GM23248 (cell line): Measurements from ENCODE around the gene SAMD1. TPM values are rescaled to one million over a fixed set of nuclear protein-coding genes. Genes with fewer than 3 reads are reported as not detected.

ENCODE experiments used
- DNase-seq: peaks from one replicate; pipeline ENCODE4 v3.0.0-alpha.2; 2015
- H2AFZ ChIP-seq: fragments of 200-600 bp; sonication (generic); 2 replicates; pipeline ENCODE4 v1.6.1; 2016; ENCODE audit warnings: antibody characterized with exemption
- H3F3A ChIP-seq: fragments of 200-600 bp; sonication (generic); 2 replicates; pipeline ENCODE4 v1.6.1; 2016; ENCODE audit warnings: mild to moderate bottlenecking, antibody characterized with exemption, mixed run types; ENCODE audit not compliant: insufficient read depth
- H3K27ac ChIP-seq: fragments of 200-600 bp; sonication (generic); 2 replicates; pipeline ENCODE4 v1.5.1; 2016; ENCODE audit warnings: mild to moderate bottlenecking
- H3K27me3 ChIP-seq: fragments of 200-600 bp; sonication (generic); replicated peaks from 2 replicates; pipeline ENCODE4 v1.6.1; 2016; ENCODE audit warnings: mild to moderate bottlenecking; ENCODE audit not compliant: insufficient read depth
- H3K36me3 ChIP-seq: fragments of 200-600 bp; sonication (generic); 2 replicates; pipeline ENCODE4 v1.6.1; 2016; ENCODE audit warnings: low read depth, mild to moderate bottlenecking
- H3K4me1 ChIP-seq: fragments of 200-600 bp; sonication (generic); 2 replicates; pipeline ENCODE4 v1.6.1; 2016; ENCODE audit warnings: mild to moderate bottlenecking; ENCODE audit not compliant: insufficient read depth
- H3K4me2 ChIP-seq: fragments of 200-600 bp; sonication (generic); one replicate; pipeline ENCODE4 v1.6.1; 2016; ENCODE audit warnings: mild to moderate bottlenecking; ENCODE audit not compliant: unreplicated experiment
- H3K4me3 ChIP-seq: fragments of 200-600 bp; sonication (generic); 2 replicates; pipeline ENCODE4 v1.5.1; 2016; ENCODE audit warnings: mild to moderate bottlenecking
- H3K79me2 ChIP-seq: fragments of 200-600 bp; sonication (generic); 2 replicates; pipeline ENCODE4 v1.6.1; 2016; ENCODE audit warnings: mild to moderate bottlenecking; ENCODE audit not compliant: insufficient read depth
- H3K9ac ChIP-seq: fragments of 200-600 bp; sonication (generic); 2 replicates; pipeline ENCODE4 v1.6.1; 2016; ENCODE audit warnings: mild to moderate bottlenecking
- H3K9me2 ChIP-seq: fragments of 200-600 bp; sonication (generic); 2 replicates; pipeline ENCODE4 v1.6.1; 2016; ENCODE audit warnings: mixed run types, mild to moderate bottlenecking, moderate library complexity; ENCODE audit not compliant: insufficient read depth
- H3K9me3 ChIP-seq: fragments of 200-600 bp; sonication (generic); one replicate; pipeline ENCODE4 v1.6.1; 2017; ENCODE audit warnings: low read depth
- H4K20me1 ChIP-seq: fragments of 200-600 bp; sonication (generic); 2 replicates; pipeline ENCODE4 v1.6.0; 2016; ENCODE audit not compliant: insufficient read depth
- EZH2 ChIP-seq: fragments of 200-600 bp; sonication (generic); IDR thresholded peaks from 2 replicates; pipeline ENCODE4 v1.6.1; 2018; ENCODE audit warnings: antibody characterized with exemption, mild to moderate bottlenecking; ENCODE audit not compliant: insufficient read depth, poor library complexity, severe bottlenecking
- EZH2phosphoT487 ChIP-seq: fragments of 200-600 bp; sonication (generic); IDR thresholded peaks from 2 replicates; pipeline ENCODE4 v1.6.1; 2018; ENCODE audit warnings: antibody characterized with exemption, moderate library complexity, mild to moderate bottlenecking, low read depth; ENCODE audit not compliant: insufficient read depth
- WGBS, 2 experiments: methylation state at CpG; one replicate each; pipeline ENCODE4 v1.1.6; 2015 to 2017; ENCODE audit warnings: low lambda C conversion rate in 2 of 2, low coverage in 1 of 2; ENCODE audit errors: missing lambda C conversion rate in 2 of 2; 5-methylcytosine and 5-hydroxymethylcytosine counted together
- in situ Hi-C: fragments of 300-500 bp; cut with MboI; formaldehyde crosslinking; loops from 2 replicates; pipeline ENCODE4 v1.15.0; 2020
- polyA plus RNA-seq: library from polyadenylated mRNA; unstranded; fragments of >200 nt; fragmentation: Nextera tagmentation; extraction: Ambion mirVana; gene quantifications from 2 replicates; pipeline ENCODE4 v1.2.1, GENCODE V29; 2016
- total RNA-seq: library from RNA; depleted of rRNA; stranded (reverse); fragments of >200 nt; shearing (Covaris generic); gene quantifications from 2 replicates; pipeline ENCODE4 v1.2.3, GENCODE V29; 2014

SAMD1 gene
- total and polyA plus RNA-seq, 2 experiments from 2014 or later, result 5.7 to 50.8 TPM

- Histone ChIP-seq H3K4me3 (peak overlapping the region; percentile 75), H3K4me2 (peak overlapping the region; percentile 69), H2AFZ (peak overlapping the region; percentile 78), H3K4me1 (peaks cover 16% of the 10 kb centered on the region), H4K20me1 (no peaks in the 10 kb centered on the region), H3K79me2 (peaks cover 18% of the 10 kb centered on the region), H3F3A (peaks cover 9% of the 10 kb centered on the region), H3K9ac (peak overlapping the region; percentile 67), H3K9me3 (no peaks in the 10 kb centered on the region), H3K9me2 (no peaks in the 10 kb centered on the region), H3K27ac (peak overlapping the region; percentile 22), H3K36me3 (no peaks in the 10 kb centered on the region), H3K27me3 (no peaks in the 10 kb centered on the region)
- WGBS, 2 experiments, result 0 to 2% methylated on average over 16 to 25 of the region's 38 CpGs
- TF ChIP-seq EZH2phosphoT487 (no peak), EZH2 (no peak)
- in situ Hi-C loops, result no loop called here
- DNase-seq, result no peak
These were observed 45.5 kb upstream of the SAMD1 start for GRCh38 chr19:14135985-14136508.

GRCh38 chr19:14135355-14135754 is 44.8 kb upstream of the SAMD1 start:
- Histone ChIP-seq H3K9me2 (no peaks in the 10 kb centered on the region), H3K9ac (peak overlapping the region; percentile 67), H3K27ac (no peak overlapping the region), H3K36me3 (no peaks in the 10 kb centered on the region), H3K79me2 (peaks cover 18% of the 10 kb centered on the region), H3K4me1 (peaks cover 16% of the 10 kb centered on the region), H3K27me3 (no peaks in the 10 kb centered on the region), H3K4me3 (peak overlapping the region; percentile 75), H2AFZ (no peak overlapping the region; the same call in 1 of the 2 replicates), H3F3A (peaks cover 9% of the 10 kb centered on the region), H3K4me2 (peak overlapping the region; percentile 69), H4K20me1 (no peaks in the 10 kb centered on the region), H3K9me3 (no peaks in the 10 kb centered on the region)
- 21 to 23% methylated on average over 6 of the region's 6 CpGs for WGBS, 2 experiments
- in situ Hi-C loops, result no loop called here
- TF ChIP-seq EZH2, result no peak
- DNase-seq, result no peak

- Histone ChIP-seq H3K4me2 (no peak overlapping the region), H4K20me1 (no peaks in the 10 kb centered on the region), H3K9me3 (no peaks in the 10 kb centered on the region), H2AFZ (no peak overlapping the region), H3K79me2 (no peaks in the 10 kb centered on the region), H3K27ac (no peak overlapping the region), H3K9ac (no peak overlapping the region), H3K4me1 (no peaks in the 10 kb centered on the region), H3K4me3 (no peak overlapping the region), H3F3A (no peaks in the 10 kb centered on the region), H3K9me2 (no peaks in the 10 kb centered on the region), H3K36me3 (no peaks in the 10 kb centered on the region), H3K27me3 (no peaks in the 10 kb centered on the region)
- in situ Hi-C loops, result no loop called here
- 62 to 65% methylated on average over 4 of the region's 4 CpGs for WGBS, 2 experiments
- TF ChIP-seq EZH2 (no peak), EZH2phosphoT487 (no peak)
- no peak for DNase-seq
These were observed 37.5 kb upstream of the SAMD1 start for GRCh38 chr19:14127929-14128509.

- TF ChIP-seq EZH2, result no peak
- TF ChIP-seq EZH2phosphoT487, result no peak
- no peaks in the 10 kb centered on the region for H3K9me2 ChIP-seq
- no peak overlapping the region for H3K4me3 ChIP-seq
- H2AFZ ChIP-seq, result no peak overlapping the region
- no peaks in the 10 kb centered on the region for H3F3A ChIP-seq
- H3K79me2 ChIP-seq, result no peaks in the 10 kb centered on the region
- no peak overlapping the region for H3K4me2 ChIP-seq
- in situ Hi-C loops, result no loop called here
- 85 to 86% methylated on average over 8 of the region's 8 CpGs for WGBS, 2 experiments
- no peak overlapping the region for H3K9ac ChIP-seq
- no peaks in the 10 kb centered on the region for H3K27me3 ChIP-seq
- no peak for DNase-seq
- H3K9me3 ChIP-seq, result no peaks in the 10 kb centered on the region
- H3K36me3 ChIP-seq, result no peaks in the 10 kb centered on the region
- no peaks in the 10 kb centered on the region for H3K4me1 ChIP-seq
- no peak overlapping the region for H3K27ac ChIP-seq
- H4K20me1 ChIP-seq, result no peaks in the 10 kb centered on the region
These were observed 36.6 kb upstream of the SAMD1 start for GRCh38 chr19:14127176-14127575.
